Caco-2 (cell line): ENCODE data around the gene COLEC12. TPM values are rescaled to one million over a fixed set of nuclear protein-coding genes. Genes with fewer than 3 reads are reported as not detected.

Source experiments
- BruUV-seq: library from RNA; stranded (reverse); fragments of 400-500 nt; replicated peaks from 2 replicates; lab custom pipeline; 2021; lab: Mats Ljungman, UMichigan
- CTCF ChIA-PET: fragments of 300-600 bp; sonication (Branson Sonifier 250); formaldehyde crosslinking; loops from one replicate; lab custom pipeline; 2022; ENCODE audit warnings: antibody characterized with exemption; lab: Charles Lee
- POLR2A ChIA-PET: fragments of 300-600 bp; sonication (Branson Sonifier 250); formaldehyde crosslinking; loops from one replicate; lab custom pipeline; 2022; ENCODE audit warnings: antibody characterized with exemption; lab: Charles Lee
- DNase-seq, 2 experiments: peaks; one replicate each; pipeline versions ENCODE4 v3.0.0 to v3.0.0-alpha.2; 2020 to 2022
- H3K27me3 ChIP-seq: replicated peaks from 2 replicates; pipeline ENCODE4 v1.6.0; 2011; ENCODE audit warnings: low read length; ENCODE audit not compliant: control insufficient read depth, insufficient read depth
- H3K36me3 ChIP-seq: 2 replicates; pipeline ENCODE4 v1.5.1; 2011; ENCODE audit warnings: low read length; ENCODE audit not compliant: control insufficient read depth, insufficient read depth
- H3K4me1 ChIP-seq: fragments of 250-450 bp; sonication (Bioruptor Pico); 2 replicates; pipeline ENCODE4 v1.5.1; 2020; ENCODE audit warnings: mild to moderate bottlenecking
- H3K4me3 ChIP-seq: 2 replicates; pipeline ENCODE4 v1.5.1; 2011; ENCODE audit warnings: low read depth, mild to moderate bottlenecking, control low read depth, low read length
- H3K9me3 ChIP-seq: fragments of 250-450 bp; sonication (Bioruptor Pico); 2 replicates; pipeline ENCODE4 v1.5.1; 2020; ENCODE audit warnings: mild to moderate bottlenecking, moderate library complexity
- H3K27ac Mint-ChIP-seq: one replicate; pipeline ENCODE4 v1.8.0; 2022; ENCODE audit warnings: mixed read lengths; ENCODE audit not compliant: unreplicated experiment
- H3K27me3 Mint-ChIP-seq: one replicate; pipeline ENCODE4 v1.8.0; 2022; ENCODE audit warnings: mixed read lengths; ENCODE audit not compliant: insufficient read depth, unreplicated experiment
- H3K36me3 Mint-ChIP-seq: one replicate; pipeline ENCODE4 v1.8.0; 2022; ENCODE audit warnings: mild to moderate bottlenecking, mixed read lengths; ENCODE audit not compliant: insufficient read depth, unreplicated experiment
- H3K4me1 Mint-ChIP-seq: one replicate; pipeline ENCODE4 v1.8.0; 2022; ENCODE audit warnings: low read depth, mixed read lengths; ENCODE audit not compliant: unreplicated experiment
- H3K4me3 Mint-ChIP-seq: one replicate; pipeline ENCODE4 v1.8.0; 2022; ENCODE audit warnings: mild to moderate bottlenecking, moderate library complexity, mixed read lengths; ENCODE audit not compliant: unreplicated experiment
- H3K9me3 Mint-ChIP-seq: one replicate; pipeline ENCODE4 v1.8.0; 2022; ENCODE audit warnings: mixed read lengths; ENCODE audit not compliant: unreplicated experiment
- CTCF ChIP-seq, 2 experiments: fragments of 200-600 bp in 1 of 2; IDR thresholded peaks; 1 replicate in 1 of 2; 2 replicates in 1 of 2; pipeline versions ENCODE4 v1.5.1 to v1.8.0; 2011 to 2022; ENCODE audit warnings: antibody characterized with exemption in 1 of 2, control low read depth in 1 of 2, inconsistent platforms in 1 of 2, low read depth in 1 of 2, low read length in 1 of 2, mild to moderate bottlenecking in 1 of 2, moderate library complexity in 1 of 2; ENCODE audit not compliant: insufficient read depth in 1 of 2, severe bottlenecking in 1 of 2, unreplicated experiment in 1 of 2
- intact Hi-C: fragments of 100-400 bp; cut with micrococcal nuclease; formaldehyde crosslinking; loops from one replicate; pipeline ENCODE4 v1.10.0; 2022; ENCODE audit not compliant: unreplicated experiment
- total RNA-seq: library from RNA; stranded (reverse); gene quantifications from 2 replicates; pipeline ENCODE4 v1.2.3, GENCODE V29; 2022

The COLEC12 gene
- total RNA-seq, 1 experiment from 2014 or later: 0.09 TPM

GRCh38 chr18:382423-382984, 118.0 kb downstream of the COLEC12 start:
- DNase-seq: no peak
- H3K4me3 Mint-ChIP-seq: no peak overlapping the region
- intact Hi-C loops: no loop called here
- no TSS peak for BruUV-seq
- H3K36me3 Mint-ChIP-seq: no peaks in the 10 kb centered on the region
- H3K27ac Mint-ChIP-seq: no peak overlapping the region
- no peaks in the 10 kb centered on the region for H3K4me1 Mint-ChIP-seq
- H3K27me3 Mint-ChIP-seq: no peaks in the 10 kb centered on the region
- TF ChIP-seq CTCF (IDR thresholded peaks at IDR 0.05; ENCODE audit: insufficient read depth in 1 of 2, low read depth in 1 of 2, low read length in 1 of 2, severe bottlenecking in 1 of 2, unreplicated experiment in 1 of 2): no peak
- Histone ChIP-seq H3K4me3 (no peak overlapping the region), H3K36me3 (no peaks in the 10 kb centered on the region), H3K9me3 (no peaks in the 10 kb centered on the region; the same call in 1 of the 2 replicates), H3K27me3 (no peaks in the 10 kb centered on the region), H3K4me1 (no peaks in the 10 kb centered on the region)
- ChIA-PET POLR2A (no interaction called here), CTCF (no interaction called here)
- H3K9me3 Mint-ChIP-seq: peaks cover 10% of the 10 kb centered on the region

- Histone ChIP-seq H3K4me3 (no peak overlapping the region), H3K27me3 (no peaks in the 10 kb centered on the region), H3K9me3 (no peaks in the 10 kb centered on the region; the same call in 1 of the 2 replicates), H3K36me3 (no peaks in the 10 kb centered on the region), H3K4me1 (no peaks in the 10 kb centered on the region)
- Mint-ChIP-seq H3K4me1 (no peaks in the 10 kb centered on the region), H3K27me3 (no peaks in the 10 kb centered on the region), H3K36me3 (no peaks in the 10 kb centered on the region), H3K4me3 (no peak overlapping the region), H3K9me3 (peaks cover 10% of the 10 kb centered on the region), H3K27ac (no peak overlapping the region)
- intact Hi-C loops: no loop called here
- CTCF ChIA-PET: no interaction called here
- POLR2A ChIA-PET: no interaction called here
- DNase-seq: no peak
- BruUV-seq: no TSS peak
- no peak for TF ChIP-seq CTCF (IDR thresholded peaks at IDR 0.05; ENCODE audit: insufficient read depth in 1 of 2, low read depth in 1 of 2, low read length in 1 of 2, severe bottlenecking in 1 of 2, unreplicated experiment in 1 of 2)
These were observed 120.7 kb downstream of the COLEC12 start for GRCh38 chr18:379681-380330.

DNA sequence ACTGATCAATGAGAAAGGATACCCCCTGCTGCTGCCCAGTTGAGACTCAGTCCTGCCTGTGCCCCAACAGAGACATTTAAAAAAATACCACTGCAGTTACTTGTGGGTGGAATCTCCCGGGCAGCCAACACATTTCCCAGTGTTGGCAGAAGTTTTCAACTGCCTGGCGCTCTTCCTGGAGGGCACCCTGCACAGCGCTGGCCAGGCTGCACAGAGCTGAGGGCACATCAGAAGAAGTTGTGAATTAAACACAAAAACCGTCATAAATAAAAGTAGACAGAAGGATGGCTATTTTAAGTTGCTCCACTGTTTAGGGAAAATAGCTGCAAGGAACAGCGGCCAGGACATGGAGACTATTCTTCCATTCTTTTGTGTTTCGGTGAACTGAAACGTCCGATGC, 122.4 kb downstream of the COLEC12 start:
- TF ChIP-seq CTCF (IDR thresholded peaks at IDR 0.05; ENCODE audit: insufficient read depth in 1 of 2, low read depth in 1 of 2, low read length in 1 of 2, severe bottlenecking in 1 of 2, unreplicated experiment in 1 of 2): no peak
- H3K4me3 Mint-ChIP-seq: no peak overlapping the region
- Histone ChIP-seq H3K4me3 (no peak overlapping the region), H3K36me3 (no peaks in the 10 kb centered on the region), H3K9me3 (no peaks in the 10 kb centered on the region), H3K4me1 (no peaks in the 10 kb centered on the region), H3K27me3 (no peaks in the 10 kb centered on the region)
- intact Hi-C loops: no loop called here
- no peak overlapping the region for H3K27ac Mint-ChIP-seq
- no peaks in the 10 kb centered on the region for H3K36me3 Mint-ChIP-seq
- no peaks in the 10 kb centered on the region for H3K9me3 Mint-ChIP-seq
- ChIA-PET CTCF (no interaction called here), POLR2A (no interaction called here)
- DNase-seq: no peak
- no TSS peak for BruUV-seq
- no peaks in the 10 kb centered on the region for H3K27me3 Mint-ChIP-seq
- no peaks in the 10 kb centered on the region for H3K4me1 Mint-ChIP-seq
